Prostate gland (tissue), 2 donors: ENCODE results near the gene MAP7D3. TPM values are rescaled to one million over a fixed set of nuclear protein-coding genes. Genes with fewer than 3 reads are reported as not detected.
"Not testable (repeated sequence)": the region's sequence is repeated elsewhere in the genome, so short reads cannot be mapped to it uniquely, and the experiment has no call there.

Experiments
- DNase-seq: peaks from one replicate; pipeline ENCODE4 v3.0.0-alpha.2; 2019; ENCODE audit warnings: low spot score
- H3K27ac ChIP-seq, 2 donors: fragments of 200-600 bp; sonication (generic); 2 replicates each; pipeline ENCODE4 v1.5.1; 2017 to 2019
- H3K27me3 ChIP-seq: fragments of 200-600 bp; sonication (generic); replicated peaks from 2 replicates; pipeline ENCODE4 v1.5.1; 2019; ENCODE audit not compliant: insufficient read depth
- H3K36me3 ChIP-seq, 2 donors: fragments of 200-600 bp; sonication (generic); 1 replicate in 1 of 2; 2 replicates in 1 of 2; pipeline versions ENCODE4 v1.5.1 to v1.8.1; 2017 to 2019
- H3K4me1 ChIP-seq: fragments of 200-600 bp; sonication (generic); replicated peaks from 2 replicates; pipeline ENCODE4 v1.5.1; 2019
- H3K4me3 ChIP-seq, 2 donors: fragments of 200-600 bp; sonication (generic); 2 replicates each; pipeline ENCODE4 v1.5.1; 2017 to 2019
- H3K9me3 ChIP-seq: fragments of 200-600 bp; sonication (generic); 2 replicates; pipeline ENCODE4 v1.5.1; 2017
- POLR2A ChIP-seq: fragments of 450-650 bp; IDR thresholded peaks from one replicate; pipeline ENCODE4 v1.6.1; 2016; ENCODE audit warnings: antibody characterized with exemption, mild to moderate bottlenecking
- POLR2AphosphoS5 ChIP-seq: sonication (generic); formaldehyde crosslinking; IDR thresholded peaks from one replicate; pipeline ENCODE4 v1.6.1; 2017; ENCODE audit warnings: antibody characterized with exemption
- WGBS: methylation state at CpG from one replicate; pipeline ENCODE4 v1.1.5; 2018; 5-methylcytosine and 5-hydroxymethylcytosine counted together
- intact Hi-C: fragments of 100-400 bp; cut with DNase I; formaldehyde crosslinking; loops from one replicate; pipeline ENCODE4 v1.14.2; 2022
- total RNA-seq, 2 donors: library from RNA; depleted of rRNA; stranded (reverse); fragments of >200 nt; gene quantifications; one replicate each; pipeline ENCODE4 v1.1.0, GENCODE V29; 2016
- TF ChIP-seq, protein P1 (sequence below), 4 experiments: fragments of 200-600 bp in 2 of 4; fragments of 450-650 bp in 2 of 4; sonication (generic) in 2 of 4; IDR thresholded peaks; 1 replicate in 3 of 4; 2 replicates in 1 of 4; pipeline ENCODE4 v1.5.1; 2016 to 2019; ENCODE audit warnings: antibody characterized with exemption in 4 of 4, mild to moderate bottlenecking in 2 of 4, moderate library complexity in 2 of 4

Gene MAP7D3, protein sequence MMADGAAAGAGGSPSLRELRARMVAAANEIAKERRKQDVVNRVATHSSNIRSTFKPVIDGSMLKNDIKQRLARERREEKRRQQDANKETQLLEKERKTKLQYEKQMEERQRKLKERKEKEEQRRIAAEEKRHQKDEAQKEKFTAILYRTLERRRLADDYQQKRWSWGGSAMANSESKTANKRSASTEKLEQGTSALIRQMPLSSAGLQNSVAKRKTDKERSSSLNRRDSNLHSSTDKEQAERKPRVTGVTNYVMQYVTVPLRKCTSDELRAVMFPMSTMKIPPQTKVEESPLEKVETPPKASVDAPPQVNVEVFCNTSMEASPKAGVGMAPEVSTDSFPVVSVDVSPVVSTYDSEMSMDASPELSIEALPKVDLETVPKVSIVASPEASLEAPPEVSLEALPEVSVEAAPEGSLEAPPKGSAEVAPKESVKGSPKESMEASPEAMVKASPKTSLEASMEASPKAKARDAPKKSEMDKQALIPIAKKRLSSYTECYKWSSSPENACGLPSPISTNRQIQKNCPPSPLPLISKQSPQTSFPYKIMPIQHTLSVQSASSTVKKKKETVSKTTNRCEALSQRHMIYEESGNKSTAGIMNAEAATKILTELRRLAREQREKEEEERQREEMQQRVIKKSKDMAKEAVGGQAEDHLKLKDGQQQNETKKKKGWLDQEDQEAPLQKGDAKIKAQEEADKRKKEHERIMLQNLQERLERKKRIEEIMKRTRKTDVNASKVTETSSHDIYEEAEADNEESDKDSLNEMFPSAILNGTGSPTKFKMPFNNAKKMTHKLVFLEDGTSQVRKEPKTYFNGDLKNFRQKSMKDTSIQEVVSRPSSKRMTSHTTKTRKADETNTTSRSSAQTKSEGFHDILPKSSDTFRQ
- 10 to 100 TPM in 1 of 2 donors, 1 to 10 TPM in 1; 6.1 to 22.8 TPM for total RNA-seq

DNA sequence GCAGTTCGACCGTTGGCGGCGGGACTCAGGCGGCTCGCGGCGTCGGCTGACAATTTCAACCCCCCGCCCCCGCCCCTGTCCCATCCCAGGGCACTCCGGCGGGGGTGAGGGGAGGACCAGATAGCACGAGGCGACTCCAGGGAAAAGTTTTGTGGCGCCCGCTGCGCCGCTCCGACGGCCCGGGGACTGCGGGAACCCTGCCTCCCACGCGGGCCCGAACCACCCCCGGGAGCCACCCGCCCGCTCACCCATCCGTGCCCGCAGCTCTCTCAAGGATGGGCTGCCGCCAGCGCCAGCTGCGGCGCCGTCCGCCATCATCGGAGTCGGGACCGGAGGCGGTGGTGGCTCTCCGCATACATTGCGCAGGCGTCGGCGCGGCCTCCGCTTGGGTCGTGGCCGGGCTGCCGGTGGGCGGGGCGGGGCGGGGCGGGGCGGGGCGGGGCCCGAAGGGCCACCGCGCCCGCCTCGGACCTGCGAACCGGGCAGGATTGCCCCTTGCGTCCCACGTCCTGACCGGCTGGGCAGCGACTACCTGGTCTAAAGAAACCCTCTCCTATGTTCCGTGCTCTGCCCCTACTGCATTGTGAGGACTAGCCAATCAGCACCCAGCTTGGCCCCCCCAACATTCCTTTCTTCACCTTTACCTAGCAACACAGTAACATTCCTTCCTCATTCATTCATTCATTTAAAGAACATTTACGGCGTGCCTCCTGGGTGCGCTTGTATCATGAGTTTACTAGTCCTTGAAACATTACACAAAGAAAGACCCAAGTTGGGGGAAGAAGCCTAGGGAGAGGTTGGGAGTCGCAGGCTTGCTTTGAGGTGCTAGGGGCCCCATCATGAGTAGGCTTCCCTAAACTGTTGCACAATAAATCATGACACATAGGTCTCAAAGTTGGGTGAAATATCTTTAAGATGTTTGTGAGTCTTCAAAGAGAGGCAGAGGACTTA, at the start of gene MAP7D3:
TSS of gene MAP7D3 (minus strand) at position 360 of the 951 bp plus-strand sequence. CDS start at position 318, 42 bp downstream.
- intact Hi-C loops: loop anchor here (5.0 kb wide), 1 partner anchor 79 kb away; no protein-coding TSS in a partner anchor
- Histone ChIP-seq H3K27me3 (no peaks in the 10 kb centered on the region), H3K9me3 (no peaks in the 10 kb centered on the region), H3K36me3 (no peaks in the 10 kb centered on the region), H3K27ac (peak within 1 kb of the TSS in 1 of 2 donors; percentile 51), H3K4me1 (no peaks in the 10 kb centered on the region), H3K4me3 (peak within 1 kb of the TSS; percentile 44 to 47)
- peak; percentile 18 for DNase-seq
- WGBS: 4% methylated on average over 13 of the region's 73 CpGs
- TF ChIP-seq POLR2A (no peak), POLR2AphosphoS5 (no peak)
- TF ChIP-seq, protein P1, sequence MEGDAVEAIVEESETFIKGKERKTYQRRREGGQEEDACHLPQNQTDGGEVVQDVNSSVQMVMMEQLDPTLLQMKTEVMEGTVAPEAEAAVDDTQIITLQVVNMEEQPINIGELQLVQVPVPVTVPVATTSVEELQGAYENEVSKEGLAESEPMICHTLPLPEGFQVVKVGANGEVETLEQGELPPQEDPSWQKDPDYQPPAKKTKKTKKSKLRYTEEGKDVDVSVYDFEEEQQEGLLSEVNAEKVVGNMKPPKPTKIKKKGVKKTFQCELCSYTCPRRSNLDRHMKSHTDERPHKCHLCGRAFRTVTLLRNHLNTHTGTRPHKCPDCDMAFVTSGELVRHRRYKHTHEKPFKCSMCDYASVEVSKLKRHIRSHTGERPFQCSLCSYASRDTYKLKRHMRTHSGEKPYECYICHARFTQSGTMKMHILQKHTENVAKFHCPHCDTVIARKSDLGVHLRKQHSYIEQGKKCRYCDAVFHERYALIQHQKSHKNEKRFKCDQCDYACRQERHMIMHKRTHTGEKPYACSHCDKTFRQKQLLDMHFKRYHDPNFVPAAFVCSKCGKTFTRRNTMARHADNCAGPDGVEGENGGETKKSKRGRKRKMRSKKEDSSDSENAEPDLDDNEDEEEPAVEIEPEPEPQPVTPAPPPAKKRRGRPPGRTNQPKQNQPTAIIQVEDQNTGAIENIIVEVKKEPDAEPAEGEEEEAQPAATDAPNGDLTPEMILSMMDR (IDR thresholded peaks at IDR 0.05): no peak

DNA sequence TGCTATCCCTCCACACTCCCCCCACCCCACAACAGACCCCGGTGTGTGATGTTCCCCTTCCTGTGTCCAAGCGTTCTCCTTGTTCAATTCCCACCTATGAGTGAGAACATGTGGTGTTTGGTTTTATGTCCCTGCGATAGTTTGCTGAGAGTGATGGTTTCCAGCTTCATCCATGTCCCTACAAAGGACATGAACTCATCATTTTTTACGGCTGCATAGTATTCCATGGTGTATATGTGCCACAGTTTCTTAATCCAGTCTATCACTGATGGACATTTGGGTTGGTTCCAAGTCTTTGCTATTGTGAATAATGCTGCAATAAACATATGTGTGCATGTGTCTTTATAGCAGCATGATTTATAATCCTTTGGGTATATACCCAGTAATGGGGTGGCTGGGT, 49.5 kb upstream of the MAP7D3 start, which contains the start of gene ADGRG4:
TSS of gene ADGRG4 (plus strand) at position 243 of the 400 bp plus-strand sequence. CDS start 7,815 bp downstream, outside the sequence.
- H3K36me3 ChIP-seq, H3K4me3 ChIP-seq, DNase-seq, intact Hi-C loops, H3K27ac ChIP-seq, H3K4me1 ChIP-seq, H3K27me3 ChIP-seq, H3K9me3 ChIP-seq: not testable (repeated sequence)
- 94% methylated on average over 4 of the region's 4 CpGs for WGBS

DNA sequence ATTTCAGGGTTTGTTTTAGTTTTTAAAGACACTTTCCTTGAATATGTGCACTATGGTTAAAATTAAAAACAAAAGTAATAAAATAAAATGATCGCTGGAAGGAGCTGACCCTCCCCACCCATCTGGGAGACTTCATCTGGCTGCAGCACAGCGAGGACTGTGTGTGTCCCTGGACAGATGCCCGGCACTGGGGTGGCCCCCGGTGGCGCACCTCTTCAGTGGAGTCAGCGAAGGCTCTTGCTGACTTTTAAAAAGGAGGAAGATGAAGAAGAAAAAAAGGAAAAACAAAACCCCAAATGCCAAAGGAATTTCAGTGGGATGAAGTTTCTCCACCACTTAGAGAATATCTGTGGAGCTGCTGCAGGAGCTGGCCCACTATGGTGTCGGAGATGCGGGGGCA, 44.2 kb upstream of the MAP7D3 start:
- Histone ChIP-seq H3K36me3 (no peaks in the 10 kb centered on the region), H3K4me1 (no peaks in the 10 kb centered on the region), H3K27me3 (no peaks in the 10 kb centered on the region), H3K27ac (no peak overlapping the region), H3K9me3 (no peaks in the 10 kb centered on the region), H3K4me3 (no peak overlapping the region)
- TF ChIP-seq POLR2A: no peak
- no peak for TF ChIP-seq POLR2AphosphoS5
- TF ChIP-seq, protein P1 (IDR thresholded peaks at IDR 0.05): no peak
- intact Hi-C loops: no loop called here
- 70% methylated on average over 8 of the region's 8 CpGs for WGBS
- DNase-seq: no peak

DNA sequence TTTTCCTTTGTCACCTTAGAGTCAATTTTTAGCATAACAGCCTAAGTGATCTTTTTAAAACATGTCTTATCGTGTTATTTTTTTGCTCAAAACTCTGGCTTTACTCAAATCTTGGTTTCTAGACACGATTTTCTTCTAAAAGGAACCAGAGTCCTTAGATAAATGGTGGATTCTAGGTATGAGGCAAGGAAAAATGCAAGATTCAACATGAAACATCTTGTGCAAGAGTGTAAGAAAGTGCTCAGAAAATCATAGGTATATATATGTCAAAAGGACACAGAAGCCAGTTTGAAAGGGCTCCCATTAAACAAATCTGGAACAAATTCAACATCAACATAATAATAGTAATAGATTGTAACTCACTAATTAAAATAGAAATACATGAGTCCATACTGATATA, 41.5 kb upstream of the MAP7D3 start:
- no peak overlapping the region for H3K27ac ChIP-seq
- H3K27me3 ChIP-seq: no peaks in the 10 kb centered on the region
- intact Hi-C loops: no loop called here
- 54% methylated on average over 2 of the region's 2 CpGs for WGBS
- no peak for DNase-seq
- H3K4me3 ChIP-seq: no peak overlapping the region
- H3K4me1 ChIP-seq: no peaks in the 10 kb centered on the region
- H3K9me3 ChIP-seq: no peaks in the 10 kb centered on the region
- TF ChIP-seq POLR2AphosphoS5 (no peak), POLR2A (no peak)
- TF ChIP-seq, protein P1 (IDR thresholded peaks at IDR 0.05): no peak
- H3K36me3 ChIP-seq: no peaks in the 10 kb centered on the region
